Transverse colon (tissue), 4 donors: ENCODE measurements around the gene PLPPR4. TPM values are rescaled to one million over a fixed set of nuclear protein-coding genes. Genes with fewer than 3 reads are reported as not detected.

ENCODE experiments used
- DNase-seq: peaks from one replicate; pipeline ENCODE4 v3.0.0-alpha.2; 2019
- H3K27ac ChIP-seq, 4 donors: fragments of 200-600 bp; sonication (generic); 2 replicates each; pipeline ENCODE4 v1.5.1; 2016 to 2018; ENCODE audit warnings: inconsistent platforms in 4 of 4
- H3K27me3 ChIP-seq: fragments of 200-600 bp; sonication (generic); 2 replicates; pipeline ENCODE4 v1.5.1; 2017; ENCODE audit warnings: inconsistent platforms
- H3K36me3 ChIP-seq, 4 donors: fragments of 200-600 bp; sonication (generic); 2 replicates each; pipeline ENCODE4 v1.5.1; 2017 to 2019; ENCODE audit warnings: inconsistent platforms in 4 of 4
- H3K4me1 ChIP-seq, 4 donors: fragments of 200-600 bp; sonication (generic); 2 replicates each; pipeline ENCODE4 v1.5.1; 2017 to 2020; ENCODE audit warnings: inconsistent platforms in 4 of 4
- H3K4me3 ChIP-seq, 4 donors: fragments of 200-600 bp; sonication (generic); 1 replicate in 1 of 4; 2 replicates in 3 of 4; pipeline versions ENCODE4 v1.5.1 to v1.6.1; 2017 to 2019; ENCODE audit warnings: inconsistent platforms in 4 of 4
- H3K9me3 ChIP-seq, 2 donors: fragments of 200-600 bp; sonication (generic); 2 replicates each; pipeline ENCODE4 v1.5.1; 2017 to 2019; ENCODE audit warnings: inconsistent platforms in 2 of 2
- CTCF ChIP-seq, 5 experiments: fragments of 200-600 bp in 3 of 5; fragments of 450-650 bp in 2 of 5; sonication (generic) in 3 of 5; IDR thresholded peaks; 1 replicate in 2 of 5; 2 replicates in 3 of 5; pipeline ENCODE4 v1.5.1; 2016 to 2017; ENCODE audit warnings: antibody characterized with exemption in 5 of 5, inconsistent platforms in 3 of 5, mild to moderate bottlenecking in 2 of 5, moderate library complexity in 1 of 5
- EP300 ChIP-seq: sonication (generic); formaldehyde crosslinking; IDR thresholded peaks from one replicate; pipeline ENCODE4 v1.6.1; 2017; ENCODE audit warnings: antibody characterized with exemption, low read depth
- POLR2A ChIP-seq: fragments of 450-650 bp; IDR thresholded peaks from one replicate; pipeline ENCODE4 v1.6.1; 2016; ENCODE audit warnings: antibody characterized with exemption, mild to moderate bottlenecking, moderate library complexity
- POLR2AphosphoS5 ChIP-seq, 3 donors: sonication (generic); formaldehyde crosslinking; IDR thresholded peaks; one replicate each; pipeline ENCODE4 v1.6.1; 2016; ENCODE audit warnings: antibody characterized with exemption in 3 of 3
- WGBS, 2 donors: methylation state at CpG; one replicate each; pipeline ENCODE4 v1.1.5; 2018; ENCODE audit warnings: low coverage in 1 of 2; 5-methylcytosine and 5-hydroxymethylcytosine counted together
- in situ Hi-C, 4 donors: fragments of 200-750 bp; cut with MboI; loops; one replicate each; pipeline versions ENCODE4 v1.15.0 to v1.15.1; 2017; ENCODE audit warnings: low sequenced_read_pairs in 3 of 4, low pct_ligation_motif_present in 1 of 4, low pct_unique_long_range_greater_than_20kb in 1 of 4
- intact Hi-C: fragments of 100-400 bp; cut with DNase I; formaldehyde crosslinking; loops from one replicate; pipeline ENCODE4 v1.15.1; 2023; ENCODE audit warnings: low total_unique reads
- total RNA-seq, 4 donors: library from RNA; depleted of rRNA; stranded (reverse); fragments of >200 nt; gene quantifications; one replicate each; pipeline ENCODE4 v1.1.0, GENCODE V29; 2016

The PLPPR4 gene
- total RNA-seq, 4 donors from 2014 or later, result 0.37 to 21.5 (median 0.68) TPM

GRCh38 chr1:99269321-99269720 lies 5.0 kb downstream of the PLPPR4 start:
- no peaks in the 10 kb centered on the region for H3K36me3 ChIP-seq
- H3K27me3 ChIP-seq, result peaks cover 17% of the 10 kb centered on the region
- intact Hi-C loops (no loop called here), in situ Hi-C loops (no loop called here)
- H3K9me3 ChIP-seq, result no peaks in the 10 kb centered on the region
- no peak for DNase-seq
- no peak overlapping the region for H3K27ac ChIP-seq
- H3K4me3 ChIP-seq, result no peak overlapping the region
- TF ChIP-seq CTCF (IDR thresholded peaks at IDR 0.05), result no peak
- no peak for TF ChIP-seq EP300
- TF ChIP-seq POLR2A, result no peak
- no peak for TF ChIP-seq POLR2AphosphoS5 (IDR thresholded peaks at IDR 0.05)
- H3K4me1 ChIP-seq, result peaks cover 0 to 5% (median 0%) of the 10 kb centered on the region in 4 donors

- 58 to 74% methylated on average over 1 of the region's 1 CpG for WGBS, 2 donors
- intact Hi-C loops (no loop called here), in situ Hi-C loops (no loop called here)
- H3K27me3 ChIP-seq, result peaks cover 4% of the 10 kb centered on the region
- DNase-seq, result no peak
- H3K4me1 ChIP-seq, result no peaks in the 10 kb centered on the region
- no peak overlapping the region for H3K4me3 ChIP-seq
- no peak for TF ChIP-seq CTCF (IDR thresholded peaks at IDR 0.05)
- TF ChIP-seq POLR2AphosphoS5 (IDR thresholded peaks at IDR 0.05), result no peak
- no peak for TF ChIP-seq EP300
- no peak for TF ChIP-seq POLR2A
- no peaks in the 10 kb centered on the region for H3K36me3 ChIP-seq
- no peak overlapping the region for H3K27ac ChIP-seq
- no peaks in the 10 kb centered on the region for H3K9me3 ChIP-seq
These were observed 6.4 kb downstream of the PLPPR4 start for GRCh38 chr1:99270646-99271045.

DNA sequence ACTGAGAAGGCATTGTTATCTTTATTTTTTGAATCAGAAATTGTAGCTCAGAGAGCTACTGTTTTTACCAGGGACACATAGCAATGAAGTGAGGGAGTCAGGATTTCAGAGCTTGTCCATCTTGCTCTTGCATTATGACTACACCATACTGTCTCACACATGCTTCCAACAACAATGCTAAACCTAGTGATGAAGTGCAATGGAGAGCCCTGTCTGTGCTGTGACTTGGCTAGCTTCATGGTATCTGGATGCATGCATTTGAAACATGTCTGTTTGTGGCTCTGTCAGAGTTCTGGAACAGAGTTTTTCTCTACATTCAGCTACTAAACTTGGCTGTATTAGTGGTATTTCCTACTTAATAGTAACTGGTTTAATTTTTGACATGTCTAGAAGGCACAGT lies 7.0 kb downstream of the PLPPR4 start:
- no peaks in the 10 kb centered on the region for H3K4me1 ChIP-seq
- in situ Hi-C loops, result no loop called here
- no peak for TF ChIP-seq POLR2AphosphoS5 (IDR thresholded peaks at IDR 0.05)
- intact Hi-C loops, result no loop called here
- H3K27ac ChIP-seq, result no peak overlapping the region
- H3K27me3 ChIP-seq, result no peaks in the 10 kb centered on the region
- no peaks in the 10 kb centered on the region for H3K9me3 ChIP-seq
- DNase-seq, result no peak
- no peaks in the 10 kb centered on the region for H3K36me3 ChIP-seq
- H3K4me3 ChIP-seq, result no peak overlapping the region

DNA sequence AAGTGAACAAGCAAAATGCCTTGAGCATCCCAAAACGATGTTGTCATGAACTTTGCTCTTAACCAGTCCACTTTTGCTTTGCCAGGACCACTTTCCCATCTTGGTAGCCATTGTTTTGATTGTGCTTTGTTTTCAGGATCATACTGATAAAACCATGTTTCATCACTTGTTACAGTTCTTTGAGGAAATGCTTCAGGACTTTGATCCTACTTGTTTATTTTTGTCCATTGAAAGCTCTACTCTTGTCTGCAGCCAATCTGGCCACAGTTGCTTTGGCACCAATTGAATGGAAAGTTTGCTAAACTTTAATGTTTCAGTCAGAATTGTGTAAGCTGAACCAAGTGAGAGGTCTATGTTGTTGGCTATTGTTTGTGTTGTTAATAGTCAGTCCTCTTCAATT lies 12.8 kb downstream of the PLPPR4 start:
- WGBS, 2 donors, result 35 to 50% methylated on average over 1 of the region's 1 CpG
- DNase-seq, result no peak
- Histone ChIP-seq H3K4me1 (no peaks in the 10 kb centered on the region), H3K36me3 (no peaks in the 10 kb centered on the region), H3K27me3 (no peaks in the 10 kb centered on the region), H3K9me3 (no peaks in the 10 kb centered on the region), H3K4me3 (no peak overlapping the region), H3K27ac (no peak overlapping the region)
- intact Hi-C loops (no loop called here), in situ Hi-C loops (no loop called here)
- TF ChIP-seq EP300 (no peak), CTCF (IDR thresholded peaks at IDR 0.05) (no peak), POLR2A (no peak), POLR2AphosphoS5 (IDR thresholded peaks at IDR 0.05) (no peak)

- no peak for DNase-seq
- no peak overlapping the region for H3K4me3 ChIP-seq
- in situ Hi-C loops (no loop called here), intact Hi-C loops (no loop called here)
- H3K36me3 ChIP-seq, result no peaks in the 10 kb centered on the region
- H3K4me1 ChIP-seq, result no peaks in the 10 kb centered on the region
- no peaks in the 10 kb centered on the region for H3K27me3 ChIP-seq
- no peak overlapping the region for H3K27ac ChIP-seq
- H3K9me3 ChIP-seq, result no peaks in the 10 kb centered on the region
- WGBS, 2 donors, result 55 to 80% methylated on average over 4 of the region's 4 CpGs
- TF ChIP-seq POLR2AphosphoS5 (IDR thresholded peaks at IDR 0.05) (no peak), POLR2A (no peak)
These were observed 15.2 kb downstream of the PLPPR4 start for GRCh38 chr1:99279525-99279924.
